Activated CD8-positive, alpha-beta memory T cell treated with anti-CD3 and anti-CD28 coated beads, Interleukin-2, amount 50 U/mL, for 1 hour (primary cell): ENCODE data around the gene RICTOR.
A peak's percentile ranks its signal among the peaks of the same experiment; 100 is the strongest.

Experiments used
- DNase-seq: peaks from one replicate; pipeline ENCODE4 v3.0.0-alpha.2; 2020; ENCODE audit errors: extremely low read depth

Gene RICTOR, protein sequence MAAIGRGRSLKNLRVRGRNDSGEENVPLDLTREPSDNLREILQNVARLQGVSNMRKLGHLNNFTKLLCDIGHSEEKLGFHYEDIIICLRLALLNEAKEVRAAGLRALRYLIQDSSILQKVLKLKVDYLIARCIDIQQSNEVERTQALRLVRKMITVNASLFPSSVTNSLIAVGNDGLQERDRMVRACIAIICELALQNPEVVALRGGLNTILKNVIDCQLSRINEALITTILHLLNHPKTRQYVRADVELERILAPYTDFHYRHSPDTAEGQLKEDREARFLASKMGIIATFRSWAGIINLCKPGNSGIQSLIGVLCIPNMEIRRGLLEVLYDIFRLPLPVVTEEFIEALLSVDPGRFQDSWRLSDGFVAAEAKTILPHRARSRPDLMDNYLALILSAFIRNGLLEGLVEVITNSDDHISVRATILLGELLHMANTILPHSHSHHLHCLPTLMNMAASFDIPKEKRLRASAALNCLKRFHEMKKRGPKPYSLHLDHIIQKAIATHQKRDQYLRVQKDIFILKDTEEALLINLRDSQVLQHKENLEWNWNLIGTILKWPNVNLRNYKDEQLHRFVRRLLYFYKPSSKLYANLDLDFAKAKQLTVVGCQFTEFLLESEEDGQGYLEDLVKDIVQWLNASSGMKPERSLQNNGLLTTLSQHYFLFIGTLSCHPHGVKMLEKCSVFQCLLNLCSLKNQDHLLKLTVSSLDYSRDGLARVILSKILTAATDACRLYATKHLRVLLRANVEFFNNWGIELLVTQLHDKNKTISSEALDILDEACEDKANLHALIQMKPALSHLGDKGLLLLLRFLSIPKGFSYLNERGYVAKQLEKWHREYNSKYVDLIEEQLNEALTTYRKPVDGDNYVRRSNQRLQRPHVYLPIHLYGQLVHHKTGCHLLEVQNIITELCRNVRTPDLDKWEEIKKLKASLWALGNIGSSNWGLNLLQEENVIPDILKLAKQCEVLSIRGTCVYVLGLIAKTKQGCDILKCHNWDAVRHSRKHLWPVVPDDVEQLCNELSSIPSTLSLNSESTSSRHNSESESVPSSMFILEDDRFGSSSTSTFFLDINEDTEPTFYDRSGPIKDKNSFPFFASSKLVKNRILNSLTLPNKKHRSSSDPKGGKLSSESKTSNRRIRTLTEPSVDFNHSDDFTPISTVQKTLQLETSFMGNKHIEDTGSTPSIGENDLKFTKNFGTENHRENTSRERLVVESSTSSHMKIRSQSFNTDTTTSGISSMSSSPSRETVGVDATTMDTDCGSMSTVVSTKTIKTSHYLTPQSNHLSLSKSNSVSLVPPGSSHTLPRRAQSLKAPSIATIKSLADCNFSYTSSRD (N-terminal part only)

DNA sequence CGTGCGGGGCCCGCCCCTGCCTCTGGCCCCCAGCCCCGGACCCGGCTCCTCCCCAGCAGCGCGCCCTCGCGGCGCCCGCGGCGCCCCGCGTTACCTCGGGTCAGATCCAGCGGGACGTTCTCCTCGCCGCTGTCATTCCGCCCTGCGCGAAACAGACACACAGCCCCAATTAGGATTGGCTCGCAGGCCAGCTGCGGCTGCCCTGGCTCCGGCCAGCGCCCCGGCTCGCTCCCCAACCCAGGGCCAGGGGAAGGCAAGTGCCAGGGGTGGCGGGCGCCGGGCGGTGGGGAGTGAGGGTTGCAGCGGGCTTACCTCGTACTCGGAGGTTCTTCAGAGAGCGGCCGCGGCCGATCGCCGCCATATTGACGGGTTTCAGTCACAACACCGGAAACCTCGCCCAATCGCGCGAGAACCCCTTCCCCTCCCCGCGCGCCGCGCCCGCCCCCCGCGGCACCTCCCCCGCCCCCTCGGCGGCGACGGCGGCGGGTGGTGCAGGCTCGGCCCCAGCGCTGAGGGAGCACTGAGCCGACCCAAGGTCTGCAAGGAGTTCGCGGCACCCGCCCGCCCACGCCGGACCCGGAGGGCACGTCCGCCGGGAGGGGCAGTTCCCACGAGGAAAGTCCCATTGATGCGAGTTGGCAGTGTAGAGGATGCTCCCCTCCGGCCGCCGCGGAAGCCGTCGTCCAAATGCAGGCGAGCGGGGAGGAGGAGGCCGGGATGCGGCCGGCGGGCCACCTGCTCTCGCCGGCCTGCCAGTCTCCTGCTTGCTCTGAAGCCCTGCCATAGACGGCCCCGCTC, at the start of gene RICTOR:
TSS of gene RICTOR (minus strand) at position 383 of the 798 bp plus-strand sequence. CDS start at position 361, 22 bp downstream.
- peak; percentile 67 for DNase-seq

DNA sequence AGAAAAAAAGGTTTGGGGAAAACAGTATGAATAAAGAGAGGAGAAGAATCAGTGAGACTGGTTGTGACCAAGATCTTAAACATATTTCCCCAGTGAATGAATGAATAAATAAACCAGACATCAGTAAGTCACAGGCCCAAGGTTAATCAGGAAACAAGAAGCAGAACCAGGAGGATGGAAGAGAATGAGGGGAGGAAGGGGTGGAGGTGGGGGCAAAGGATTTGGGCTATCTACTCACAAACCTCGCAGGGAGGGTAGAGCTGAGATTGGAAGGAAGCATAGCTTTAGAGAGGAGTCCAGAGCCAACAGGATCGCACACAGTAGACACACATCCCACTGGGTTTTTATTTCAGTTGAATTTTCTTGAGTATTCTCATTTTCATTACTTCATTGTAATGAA, 47.7 kb upstream of the RICTOR start:
- DNase-seq, result no peak

DNA sequence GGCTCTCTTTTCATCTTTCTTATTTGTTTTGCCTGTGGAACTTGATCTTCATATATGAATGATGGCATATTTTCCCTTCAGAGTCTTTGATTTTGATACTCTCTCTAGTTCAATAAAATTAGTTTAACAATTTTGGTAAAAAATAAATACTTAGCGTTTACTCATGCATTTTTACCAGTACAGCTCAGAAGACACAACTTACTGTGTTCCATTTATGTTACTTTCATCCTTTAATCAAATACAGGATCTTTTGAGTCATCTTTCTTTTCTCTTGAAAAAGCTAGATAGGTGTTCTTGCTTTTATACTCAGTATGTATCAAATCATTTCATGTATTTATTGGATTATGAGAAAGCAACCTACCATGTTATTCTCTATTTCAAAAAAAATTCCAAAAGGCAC, 47.1 kb upstream of the RICTOR start:
- no peak for DNase-seq

DNA sequence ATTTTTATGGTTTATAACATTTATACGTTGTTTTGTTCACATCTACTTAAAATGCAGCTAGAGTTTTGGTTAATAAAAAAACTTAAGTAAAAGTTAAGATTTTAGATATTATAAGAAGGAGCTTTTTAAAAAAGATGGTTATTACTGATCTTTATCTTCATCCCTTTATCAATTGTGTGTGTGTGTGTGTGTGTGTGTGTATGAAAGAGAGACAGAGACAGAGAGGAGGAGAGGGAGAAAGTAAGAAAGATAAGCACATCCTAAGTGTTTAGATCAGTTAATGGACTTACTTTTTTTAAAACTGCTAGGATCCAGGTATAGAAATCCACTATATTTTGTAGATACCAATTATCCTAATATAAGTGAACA, 45.8 kb upstream of the RICTOR start:
- no peak for DNase-seq

DNA sequence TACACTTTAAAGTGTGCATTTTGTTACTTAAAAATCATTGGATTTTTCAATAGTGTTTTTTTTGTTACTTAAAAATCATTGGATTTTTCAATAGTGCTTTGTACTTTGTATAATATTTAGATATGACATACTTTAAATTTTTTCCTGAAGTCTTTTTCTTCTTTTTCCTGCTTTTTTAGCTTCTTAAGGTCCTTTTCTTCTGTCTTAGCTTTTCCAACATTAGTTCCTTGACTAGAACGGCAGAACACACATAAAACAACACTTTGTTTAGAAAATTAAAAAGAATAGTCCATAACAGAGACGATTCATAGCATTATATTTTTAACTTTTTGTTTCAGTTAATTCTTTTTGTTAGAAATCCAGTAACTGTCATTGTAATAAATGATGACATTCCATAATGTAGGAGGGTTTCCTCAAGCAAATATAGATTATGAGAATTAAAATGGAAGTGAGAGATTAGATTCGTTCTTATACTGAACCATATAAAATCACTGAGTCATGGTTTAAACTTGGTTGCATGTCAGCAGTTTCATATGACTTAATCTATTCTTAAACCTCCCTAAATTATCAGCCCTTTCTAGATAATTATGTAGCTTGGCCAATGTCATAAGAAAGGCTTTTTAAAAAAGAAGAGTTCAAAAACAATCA, 45.3 kb upstream of the RICTOR start:
- DNase-seq, result no peak

DNA sequence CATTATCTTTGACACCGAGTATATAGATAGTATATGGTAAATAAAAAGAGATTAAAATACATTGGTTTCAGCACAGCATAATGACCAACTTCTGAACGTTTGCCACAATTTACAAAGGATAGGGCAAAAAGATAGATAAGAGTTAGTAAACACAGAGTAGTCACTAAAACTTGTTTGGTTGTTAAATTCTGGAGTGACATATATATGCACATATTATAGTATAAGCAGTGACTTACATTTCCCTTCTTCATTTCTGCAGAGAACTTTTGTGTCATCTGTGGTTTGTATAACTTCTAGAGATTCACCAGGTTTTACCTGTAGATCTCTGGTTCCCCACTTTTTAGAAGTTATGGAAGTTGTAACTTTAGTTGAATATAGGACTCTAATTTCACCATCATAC, 44.4 kb upstream of the RICTOR start:
- no peak for DNase-seq

DNA sequence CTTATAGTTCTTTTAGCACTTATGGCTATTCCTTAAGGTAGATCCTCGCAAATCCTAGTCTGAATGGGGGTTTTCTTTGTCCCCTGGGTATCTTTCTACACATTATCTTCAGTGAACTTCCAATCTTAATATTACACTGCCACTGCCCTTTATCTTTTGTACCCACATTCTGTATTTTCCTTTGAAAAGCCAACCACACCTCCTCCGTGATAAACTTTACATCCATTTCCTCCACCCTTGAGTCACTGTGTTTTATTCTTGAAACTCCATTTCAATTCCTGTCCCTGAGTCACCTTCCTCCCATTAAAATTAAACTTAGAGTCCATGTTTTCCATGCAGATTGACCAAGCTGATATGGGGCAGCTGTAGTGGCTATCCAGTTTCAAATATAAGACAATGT, 43.2 kb upstream of the RICTOR start:
- DNase-seq, result no peak

DNA sequence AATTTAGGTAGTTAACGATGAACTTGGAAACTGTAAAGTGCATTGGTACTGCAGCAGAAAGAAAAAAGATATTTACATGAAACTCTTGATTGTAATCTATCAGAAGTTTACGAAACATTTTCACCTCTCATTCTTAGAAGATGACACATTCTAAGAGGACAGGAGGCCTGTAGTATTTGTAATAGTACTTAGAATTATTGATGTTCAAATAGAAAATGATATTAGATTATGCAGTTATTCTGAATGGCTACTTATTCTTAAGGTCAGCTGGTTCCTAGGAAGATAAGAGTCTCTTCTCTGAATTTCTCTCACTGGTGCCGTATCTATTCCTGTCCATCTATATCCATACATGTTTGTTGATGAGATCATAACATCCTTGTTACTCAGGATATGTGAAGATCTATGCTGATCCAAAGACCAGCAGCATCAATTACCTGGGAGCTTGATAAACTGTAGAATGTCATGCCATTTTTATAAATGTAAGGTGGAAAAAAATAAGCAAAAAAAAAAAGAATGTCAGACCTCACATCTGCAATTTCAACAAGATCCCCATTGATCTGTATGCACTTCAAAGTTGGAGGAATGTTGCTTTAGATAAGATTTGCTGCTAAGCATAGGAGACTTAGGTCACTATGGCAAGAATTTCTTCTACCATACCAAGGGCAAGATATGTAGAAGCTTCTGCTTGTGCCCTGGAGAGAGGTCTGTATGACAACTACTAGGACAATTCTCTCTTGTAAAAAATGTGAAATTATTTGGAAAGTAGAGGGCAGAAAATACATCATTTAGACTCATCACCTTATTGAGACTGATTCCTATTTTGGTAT, 42.4 kb upstream of the RICTOR start:
- no peak for DNase-seq

DNA sequence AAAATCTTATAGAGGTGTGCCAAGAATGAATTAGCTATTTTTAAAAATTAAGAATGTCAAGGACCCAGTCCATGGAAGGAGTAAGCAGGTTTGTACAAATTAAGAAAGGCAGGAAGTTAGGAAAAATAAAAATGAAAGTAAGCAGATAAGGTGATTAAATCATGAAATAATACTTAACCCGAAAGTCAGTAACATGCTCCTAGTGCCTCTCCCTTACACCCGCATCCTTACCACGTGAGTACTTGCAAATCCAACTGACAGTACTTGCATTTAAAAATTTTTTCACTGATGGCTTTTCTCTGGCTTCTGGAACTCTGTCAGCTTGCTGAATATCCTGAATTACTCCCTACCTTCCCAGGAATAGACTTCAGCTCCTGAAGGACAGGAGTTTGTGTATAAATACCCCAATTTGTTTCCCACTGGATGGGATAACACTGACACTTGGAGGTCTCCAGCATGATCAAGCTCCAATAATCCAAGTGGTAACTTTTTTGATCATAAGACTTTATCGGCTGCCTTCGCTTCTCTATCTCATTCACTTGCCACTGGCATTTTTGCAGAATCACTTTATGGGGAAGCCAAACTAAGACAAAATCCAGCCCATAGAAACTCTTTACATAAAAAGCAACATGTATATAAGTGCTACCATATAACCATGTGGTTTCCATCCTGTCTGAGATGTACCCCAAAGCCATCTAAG, 41.6 kb upstream of the RICTOR start:
- DNase-seq, result no peak

DNA sequence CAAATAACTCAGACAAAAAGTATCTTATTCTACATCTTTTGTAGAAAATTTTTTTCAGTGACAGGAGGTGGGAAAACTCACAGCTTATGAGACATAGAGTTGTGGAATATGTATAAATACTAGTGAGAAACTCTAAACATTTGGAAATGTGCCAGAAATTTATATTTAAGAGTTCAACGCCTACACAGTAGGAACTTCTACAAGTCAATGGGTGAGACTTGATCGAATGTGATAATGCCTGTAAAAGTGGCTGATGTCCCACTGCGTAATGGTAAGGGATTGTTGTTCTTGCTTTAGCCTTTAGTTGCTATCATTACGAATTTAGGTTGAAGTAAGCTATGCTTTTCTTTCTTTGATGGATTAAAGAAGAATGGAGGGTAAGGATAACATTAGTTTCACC, 40.0 kb upstream of the RICTOR start:
- DNase-seq, result no peak

DNA sequence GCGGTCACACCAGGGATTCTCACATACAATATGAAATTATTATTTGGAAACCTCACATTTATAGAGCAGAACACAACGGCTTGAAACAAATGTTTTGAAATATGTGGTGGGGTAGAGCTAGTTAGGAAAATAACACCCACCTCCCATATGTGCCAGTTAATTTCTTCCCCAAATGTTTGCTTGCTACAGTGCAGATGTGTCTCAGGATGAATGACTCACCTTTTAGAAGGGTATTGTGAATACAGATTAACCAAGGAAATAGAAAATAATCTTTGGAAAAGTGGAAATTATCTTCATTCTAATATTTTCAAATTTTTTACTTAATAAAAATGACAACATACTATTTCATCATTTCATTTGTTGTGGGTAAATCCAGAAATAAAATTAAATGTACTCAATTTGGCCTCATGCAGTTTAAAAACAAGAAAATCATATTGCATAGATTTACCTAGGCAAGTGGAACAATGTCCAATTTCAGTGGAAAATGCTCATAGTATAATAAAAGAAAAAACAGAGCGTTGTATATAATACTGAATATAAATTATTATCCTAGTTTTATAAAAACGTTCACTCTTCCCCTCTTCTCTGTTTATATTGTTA, 39.3 kb upstream of the RICTOR start:
- no peak for DNase-seq

DNA sequence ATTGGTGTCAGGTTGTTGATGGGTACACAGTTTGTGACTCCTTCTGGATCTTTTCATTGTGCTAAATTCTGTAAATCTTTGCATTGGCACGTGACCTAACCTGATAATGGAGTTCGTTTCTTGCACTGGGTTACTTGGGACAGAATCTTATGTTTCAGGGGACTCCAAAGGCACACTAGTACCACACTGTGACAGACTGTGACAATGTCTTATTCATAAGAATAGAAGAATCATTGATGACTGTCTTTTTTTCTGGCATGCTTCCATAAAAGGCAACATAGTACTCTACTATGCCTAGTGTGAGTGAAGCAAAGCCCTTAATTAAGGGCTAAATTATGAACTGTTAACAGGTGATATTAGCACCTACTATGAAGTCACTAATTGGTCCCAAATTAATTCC, 35.4 kb upstream of the RICTOR start:
- DNase-seq, result no peak

DNA sequence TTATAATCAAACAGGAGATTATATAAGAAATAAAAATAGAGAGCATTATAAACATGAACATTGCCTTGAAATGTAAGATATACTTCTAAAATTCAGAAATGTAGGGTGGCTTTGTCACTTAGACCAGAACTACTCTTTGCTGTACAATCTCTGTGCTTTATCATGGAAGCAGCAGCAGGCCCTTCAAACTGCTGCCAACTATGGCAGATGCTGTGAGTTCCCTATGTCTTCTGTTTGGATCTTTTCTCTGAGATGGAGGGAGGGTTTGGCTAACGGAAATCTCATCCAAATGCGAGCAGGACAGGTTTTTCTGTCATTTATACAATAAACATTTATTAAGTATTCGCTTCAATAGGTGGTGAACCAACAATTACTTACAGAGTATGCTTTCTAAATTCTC, 34.8 kb upstream of the RICTOR start:
- DNase-seq, result no peak

DNA sequence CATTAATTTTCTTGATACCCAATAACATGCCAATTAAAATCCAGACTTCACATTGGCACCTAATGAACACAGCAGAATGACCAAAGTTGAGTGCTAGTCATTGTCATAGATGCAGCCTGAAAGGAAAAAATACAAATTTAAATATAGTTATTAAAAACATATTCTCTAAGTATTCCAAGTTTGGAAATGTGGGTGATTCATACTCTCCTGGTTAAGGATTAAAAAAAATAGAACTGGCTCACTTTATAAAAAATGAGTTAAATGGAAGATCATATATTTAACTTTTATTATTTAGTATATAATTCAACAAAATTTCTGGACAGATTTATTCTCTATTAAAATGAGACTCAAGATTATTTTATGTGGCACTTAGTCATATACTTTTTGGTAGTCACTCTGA, 33.2 kb upstream of the RICTOR start:
- no peak for DNase-seq

DNA sequence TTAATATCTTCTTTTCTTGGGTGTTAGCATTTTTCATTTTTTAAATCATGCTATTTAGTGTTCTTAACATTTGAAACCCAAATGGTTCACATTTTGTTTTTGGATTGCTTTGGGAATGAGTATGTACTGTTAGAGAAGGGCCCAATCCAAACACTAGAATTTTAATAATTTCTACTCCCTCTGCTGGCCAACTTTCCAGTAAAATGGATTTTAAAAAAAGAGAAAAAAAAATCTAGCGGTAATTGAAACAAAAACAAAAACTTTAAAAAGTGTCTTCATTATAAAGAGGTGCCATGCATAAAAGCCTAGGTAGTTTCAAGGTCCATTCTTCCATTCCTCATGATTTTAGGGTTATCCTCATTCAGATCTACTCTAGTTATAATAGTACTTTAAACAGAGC, 32.1 kb upstream of the RICTOR start:
- no peak for DNase-seq

DNA sequence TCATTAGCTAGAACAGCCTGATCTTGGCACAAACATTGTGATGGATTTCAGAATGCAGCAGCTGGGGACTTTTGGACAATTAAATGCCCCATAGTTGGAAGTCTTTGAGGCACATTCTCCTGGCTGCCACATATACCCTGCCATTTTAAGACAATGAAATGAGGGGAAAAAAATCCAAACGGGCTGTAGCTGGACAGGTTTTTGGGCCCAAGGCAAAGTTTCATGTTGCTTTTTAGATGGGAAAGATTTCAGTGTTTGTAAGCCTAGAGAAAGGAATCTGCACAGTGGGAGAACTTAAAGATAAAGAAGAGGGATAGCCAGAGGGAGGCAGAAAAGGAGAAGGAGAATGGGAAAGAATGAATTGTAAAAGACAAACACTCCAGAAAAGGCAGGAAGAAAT, 30.0 kb upstream of the RICTOR start:
- no peak for DNase-seq

DNA sequence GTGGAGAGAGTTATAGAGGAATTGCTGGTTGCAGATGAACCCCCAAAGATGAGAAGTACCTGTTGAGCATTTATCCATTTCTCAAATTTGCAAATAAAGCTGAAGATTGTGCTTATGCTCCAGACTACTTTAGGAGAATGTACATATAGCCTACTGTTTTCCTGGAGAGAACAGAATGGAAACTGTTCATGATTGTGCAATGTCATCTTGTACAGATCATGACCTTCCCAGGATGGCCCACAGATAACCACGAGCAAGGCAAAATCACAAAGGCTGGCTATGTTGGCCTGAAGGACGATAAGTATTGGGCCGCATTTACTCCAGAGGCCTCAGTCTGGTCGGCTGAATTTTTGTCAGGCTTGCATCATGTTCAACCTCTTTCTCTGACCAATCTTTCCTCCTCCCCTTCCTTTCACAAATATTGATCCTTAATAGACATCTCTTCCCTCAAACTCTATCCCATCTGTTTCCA, 28.5 kb upstream of the RICTOR start:
- DNase-seq, result no peak

DNA sequence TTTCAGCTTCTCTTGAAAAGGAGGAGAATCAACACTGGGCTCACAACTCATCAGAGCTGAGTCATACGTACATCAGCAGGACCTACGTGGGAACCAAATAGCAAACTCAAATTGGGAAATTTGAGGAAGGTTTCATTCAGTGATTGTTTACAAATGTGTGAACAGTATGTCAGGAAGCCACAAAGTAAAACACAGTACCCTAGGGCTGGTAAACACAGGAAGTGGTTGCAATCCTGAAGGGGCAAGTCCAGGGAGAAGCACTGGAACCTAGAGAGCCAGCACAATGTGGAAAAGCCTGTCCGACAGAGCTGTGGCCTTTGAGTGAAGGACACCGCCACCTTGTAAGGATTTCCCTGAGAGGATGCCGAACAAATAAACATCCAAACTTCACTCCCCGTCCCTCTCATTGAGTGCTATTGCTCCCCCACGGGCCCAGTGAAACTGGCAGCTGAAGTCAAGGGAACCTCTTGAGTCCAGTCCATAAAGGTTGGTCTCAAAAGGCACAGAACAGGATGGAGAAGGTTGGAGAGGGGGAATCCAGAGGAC, 26.7 kb upstream of the RICTOR start:
- no peak for DNase-seq
